Naive thymus-derived CD4-positive, alpha-beta T cell (primary cell): ENCODE data around the gene HAGH. TPM values are rescaled to one million over a fixed set of nuclear protein-coding genes. Genes with fewer than 3 reads are reported as not detected.

Source experiments
- ATAC-seq: fragments of 150-1000 bp; cut with Tn5 transposase; 2 replicates; pipeline ENCODE4 v1.10.0; 2021; ENCODE audit warnings: mild to moderate bottlenecking, moderate library complexity
- CTCF ChIA-PET: fragments of 350-600 bp; sonication (Branson Sonifier 250); formaldehyde crosslinking; loops from one replicate; lab custom pipeline; 2021; ENCODE audit warnings: antibody characterized with exemption; lab: Charles Lee
- POLR2A ChIA-PET: fragments of 350-600 bp; sonication (Branson Sonifier 250); formaldehyde crosslinking; loops from one replicate; lab custom pipeline; 2021; ENCODE audit warnings: antibody characterized with exemption, inconsistent platforms; lab: Charles Lee
- DNase-seq, 9 donors: peaks; one replicate each; pipeline versions ENCODE4 v3.0.0 to v3.0.0-alpha.2; 2020 to 2022; ENCODE audit warnings: mixed read lengths in 1 of 9
- H3K27ac ChIP-seq: one replicate; pipeline ENCODE4 v1.7.0; 2013; ENCODE audit warnings: mild to moderate bottlenecking, low read depth, low read length, moderate library complexity
- H3K27me3 ChIP-seq, 2 donors: one replicate each; pipeline ENCODE4 v1.7.0; 2013; ENCODE audit warnings: low read length in 2 of 2, mild to moderate bottlenecking in 2 of 2, moderate library complexity in 2 of 2; ENCODE audit not compliant: control insufficient read depth in 2 of 2, insufficient read depth in 2 of 2
- H3K36me3 ChIP-seq, 3 experiments: 1 replicate in 2 of 3; 2 replicates in 1 of 3; pipeline ENCODE4 v1.7.0; 2013; ENCODE audit warnings: low read length in 3 of 3, mild to moderate bottlenecking in 3 of 3, moderate library complexity in 1 of 3; ENCODE audit not compliant: insufficient read depth in 3 of 3, control insufficient read depth in 2 of 3
- H3K4me1 ChIP-seq, 2 donors: one replicate each; pipeline ENCODE4 v1.7.0; 2013; ENCODE audit warnings: low read length in 2 of 2, mild to moderate bottlenecking in 2 of 2, moderate library complexity in 1 of 2; ENCODE audit not compliant: control insufficient read depth in 2 of 2, insufficient read depth in 2 of 2
- H3K4me3 ChIP-seq: 2 replicates; pipeline ENCODE4 v1.7.0; 2013; ENCODE audit warnings: mild to moderate bottlenecking, low read length
- H3K9me3 ChIP-seq, 3 experiments: 1 replicate in 2 of 3; 2 replicates in 1 of 3; pipeline ENCODE4 v1.7.0; 2013; ENCODE audit warnings: low read length in 3 of 3; ENCODE audit not compliant: control insufficient read depth in 2 of 3
- H3K27ac Mint-ChIP-seq, 9 donors: one replicate each; pipeline ENCODE4 v1.8.0; 2020 to 2022; ENCODE audit warnings: mixed read lengths in 9 of 9, mild to moderate bottlenecking in 8 of 9, moderate library complexity in 5 of 9, inconsistent platforms in 2 of 9
- H3K27me3 Mint-ChIP-seq, 5 donors: one replicate each; pipeline ENCODE4 v1.8.0; 2021 to 2022; ENCODE audit warnings: mixed read lengths in 5 of 5, mild to moderate bottlenecking in 1 of 5
- H3K36me3 Mint-ChIP-seq, 5 donors: one replicate each; pipeline ENCODE4 v1.8.0; 2020 to 2022; ENCODE audit warnings: mixed read lengths in 5 of 5, mild to moderate bottlenecking in 3 of 5, inconsistent platforms in 1 of 5
- H3K4me1 Mint-ChIP-seq, 7 donors: one replicate each; pipeline ENCODE4 v1.8.0; 2020 to 2022; ENCODE audit warnings: mixed read lengths in 7 of 7, mild to moderate bottlenecking in 3 of 7, inconsistent platforms in 1 of 7
- H3K4me3 Mint-ChIP-seq, 10 donors: one replicate each; pipeline ENCODE4 v1.8.0; 2020 to 2022; ENCODE audit warnings: mild to moderate bottlenecking in 10 of 10, mixed read lengths in 10 of 10, moderate library complexity in 6 of 10, inconsistent platforms in 2 of 10
- H3K9me3 Mint-ChIP-seq, 11 donors: one replicate each; pipeline ENCODE4 v1.8.0; 2020 to 2022; ENCODE audit warnings: mixed read lengths in 11 of 11, mild to moderate bottlenecking in 4 of 11, inconsistent platforms in 1 of 11, moderate library complexity in 1 of 11
- intact Hi-C, 2 donors: fragments of 100-400 bp; cut with micrococcal nuclease; formaldehyde crosslinking; loops; one replicate each; pipeline ENCODE4 v1.15.1; 2023
- polyA plus RNA-seq, 2 donors: library from polyadenylated mRNA; unstranded; fragments of 300-500 nt; fragmentation: Illumina TruSeq; gene quantifications; one replicate each; pipeline ENCODE4 v1.2.3, GENCODE V29; 2021
- total RNA-seq, 6 experiments: library from RNA in 5 of 6; stranded (reverse) in 5 of 6; gene quantifications; 1 replicate in 5 of 6; 2 replicates in 1 of 6; pipeline ENCODE4 v1.2.3 and lab custom pipeline; 2021 to 2026

Gene HAGH
- total and polyA plus RNA-seq, 7 experiments from 2014 or later, result 39.4 to 72.9 (median 48.9) TPM

DNA sequence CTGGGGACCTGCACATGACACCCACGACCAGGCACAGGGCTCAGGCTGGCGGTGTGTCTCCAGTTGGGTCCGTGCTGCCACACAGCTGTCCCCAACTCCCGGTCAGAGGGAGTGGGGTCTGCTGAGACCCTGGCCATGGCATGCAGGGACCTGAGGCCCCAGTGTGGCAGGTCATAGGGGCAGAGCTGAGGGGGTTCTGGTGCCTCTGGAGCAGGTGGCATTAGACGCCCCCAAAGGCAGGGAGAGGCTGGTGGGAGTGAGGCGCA is 39.6 kb downstream of the HAGH start:
- Histone ChIP-seq H3K9me3 (no peaks in the 10 kb centered on the region), H3K4me3 (no peak overlapping the region), H3K4me1 (peaks cover 5 to 20% of the 10 kb centered on the region in 2 donors), H3K27me3 (no peaks in the 10 kb centered on the region), H3K27ac (no peak overlapping the region), H3K36me3 (peaks cover 0 to 71% (median 4%) of the 10 kb centered on the region in 3 experiments)
- H3K36me3 Mint-ChIP-seq, result peaks cover 0 to 5% (median 4%) of the 10 kb centered on the region in 5 donors
- peak overlapping the region in 1 of 9 donors; percentile 43 for H3K27ac Mint-ChIP-seq
- peak in 1 of 9 donors; percentile 5 for DNase-seq
- intact Hi-C loops, result loop anchor here (10.0 kb wide), 4 partner anchors 362 to 1202 kb away; partner anchors contain the start of genes TRAF7 (in 2 of the 2), UBE2I (in 1 of the 2) and UQCC4 (in 1 of the 2)
- peaks cover 5 to 34% (median 12%) of the 10 kb centered on the region in 7 donors for H3K4me1 Mint-ChIP-seq
- peaks cover 0 to 2% (median 0%) of the 10 kb centered on the region in 5 donors for H3K27me3 Mint-ChIP-seq
- CTCF ChIA-PET, result no interaction called here
- H3K4me3 Mint-ChIP-seq, result peak overlapping the region in 1 of 10 donors; percentile 17
- ATAC-seq, result no peak
- H3K9me3 Mint-ChIP-seq, result no peaks in the 10 kb centered on the region
- POLR2A ChIA-PET, result no interaction called here

DNA sequence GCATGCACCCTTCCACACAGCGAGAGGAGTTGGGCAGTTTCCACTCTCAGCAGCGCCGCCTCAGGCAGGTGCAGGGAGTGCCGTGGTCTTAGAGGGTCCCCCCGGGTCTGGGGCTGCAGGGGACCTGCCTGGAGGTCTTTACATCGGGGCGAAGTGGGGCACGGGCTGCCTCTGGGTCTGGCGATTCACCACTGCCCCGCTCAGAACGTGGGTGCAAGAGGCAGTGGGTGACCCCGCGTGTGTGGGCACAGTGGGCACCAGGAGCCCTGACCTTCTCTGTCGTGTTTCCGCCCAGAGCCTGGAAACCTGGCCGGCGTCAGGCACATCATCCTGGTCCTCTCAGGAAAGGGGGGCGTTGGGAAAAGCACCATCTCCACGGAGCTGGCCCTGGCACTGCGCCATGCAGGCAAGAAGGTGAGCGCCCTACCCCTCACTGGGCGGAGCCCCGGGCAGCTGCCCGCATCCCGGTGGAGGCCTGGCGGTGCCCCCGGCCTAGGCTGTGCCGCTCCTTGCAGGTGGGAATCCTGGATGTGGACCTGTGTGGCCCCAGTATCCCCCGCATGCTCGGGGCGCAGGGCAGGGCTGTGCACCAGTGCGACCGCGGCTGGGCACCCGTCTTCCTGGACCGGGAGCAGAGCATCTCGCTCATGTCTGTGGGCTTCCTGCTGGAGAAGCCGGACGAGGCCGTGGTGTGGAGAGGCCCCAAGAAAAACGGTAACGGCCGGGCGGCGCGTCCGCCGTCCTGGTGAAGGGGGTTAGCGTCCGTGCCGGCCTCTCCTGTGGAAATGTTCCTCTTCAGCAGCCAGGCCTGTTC is 40.2 kb downstream of the HAGH start:
- intact Hi-C loops, result loop anchor here (10.0 kb wide), 4 partner anchors 362 to 1202 kb away; partner anchors contain the start of genes TRAF7 (in 2 of the 2), UBE2I (in 1 of the 2) and UQCC4 (in 1 of the 2)
- Mint-ChIP-seq H3K27ac (peak overlapping the region in 2 of 9 donors; percentile 30 to 31), H3K4me3 (peak overlapping the region in 1 of 10 donors; percentile 17), H3K36me3 (peaks cover 0 to 5% (median 4%) of the 10 kb centered on the region in 5 donors), H3K4me1 (peaks cover 5 to 39% (median 17%) of the 10 kb centered on the region in 7 donors), H3K9me3 (no peaks in the 10 kb centered on the region), H3K27me3 (peaks cover 0 to 2% (median 0%) of the 10 kb centered on the region in 5 donors)
- Histone ChIP-seq H3K9me3 (no peaks in the 10 kb centered on the region), H3K27me3 (no peaks in the 10 kb centered on the region), H3K27ac (no peak overlapping the region), H3K36me3 (peaks cover 0 to 65% (median 4%) of the 10 kb centered on the region in 3 experiments), H3K4me3 (no peak overlapping the region), H3K4me1 (peaks cover 7 to 20% of the 10 kb centered on the region in 2 donors)
- ChIA-PET CTCF (no interaction called here), POLR2A (no interaction called here)
- ATAC-seq (no peak), DNase-seq (peak in 1 of 9 donors; percentile 7)

DNA sequence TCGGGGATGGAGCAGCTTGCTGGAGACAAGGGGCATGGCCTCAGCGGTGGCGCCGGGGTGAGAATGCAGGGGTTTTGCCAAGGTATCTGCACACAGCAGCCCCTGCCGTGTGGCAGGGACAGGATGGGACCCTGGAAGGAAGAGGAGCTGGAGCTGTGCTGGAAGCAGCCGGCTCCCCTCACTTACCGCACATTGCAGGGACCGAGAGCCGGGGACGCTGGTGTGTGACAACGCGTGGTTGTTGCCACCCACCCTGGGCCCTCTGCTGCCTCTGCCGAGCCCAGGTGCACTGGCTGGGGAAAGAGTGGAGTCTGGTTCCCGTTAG is 40.8 kb downstream of the HAGH start:
- ChIA-PET CTCF (no interaction called here), POLR2A (no interaction called here)
- no peak for DNase-seq
- Histone ChIP-seq H3K36me3 (peaks cover 0 to 59% (median 4%) of the 10 kb centered on the region in 3 experiments), H3K4me1 (peaks cover 13 to 26% of the 10 kb centered on the region in 2 donors), H3K27ac (no peak overlapping the region), H3K4me3 (no peak overlapping the region), H3K27me3 (no peaks in the 10 kb centered on the region), H3K9me3 (no peaks in the 10 kb centered on the region)
- Mint-ChIP-seq H3K27ac (peak overlapping the region in 1 of 9 donors; percentile 30), H3K9me3 (no peaks in the 10 kb centered on the region), H3K27me3 (peaks cover 0 to 2% (median 0%) of the 10 kb centered on the region in 5 donors), H3K4me1 (peaks cover 5 to 45% (median 21%) of the 10 kb centered on the region in 7 donors), H3K36me3 (peaks cover 0 to 5% (median 4%) of the 10 kb centered on the region in 5 donors), H3K4me3 (peak overlapping the region in 1 of 10 donors; percentile 65)
- ATAC-seq, result no peak
- intact Hi-C loops, result loop anchor here (10.0 kb wide), 4 partner anchors 361 to 1201 kb away; partner anchors contain the start of genes TRAF7 (in 2 of the 2), UBE2I (in 1 of the 2) and UQCC4 (in 1 of the 2)

DNA sequence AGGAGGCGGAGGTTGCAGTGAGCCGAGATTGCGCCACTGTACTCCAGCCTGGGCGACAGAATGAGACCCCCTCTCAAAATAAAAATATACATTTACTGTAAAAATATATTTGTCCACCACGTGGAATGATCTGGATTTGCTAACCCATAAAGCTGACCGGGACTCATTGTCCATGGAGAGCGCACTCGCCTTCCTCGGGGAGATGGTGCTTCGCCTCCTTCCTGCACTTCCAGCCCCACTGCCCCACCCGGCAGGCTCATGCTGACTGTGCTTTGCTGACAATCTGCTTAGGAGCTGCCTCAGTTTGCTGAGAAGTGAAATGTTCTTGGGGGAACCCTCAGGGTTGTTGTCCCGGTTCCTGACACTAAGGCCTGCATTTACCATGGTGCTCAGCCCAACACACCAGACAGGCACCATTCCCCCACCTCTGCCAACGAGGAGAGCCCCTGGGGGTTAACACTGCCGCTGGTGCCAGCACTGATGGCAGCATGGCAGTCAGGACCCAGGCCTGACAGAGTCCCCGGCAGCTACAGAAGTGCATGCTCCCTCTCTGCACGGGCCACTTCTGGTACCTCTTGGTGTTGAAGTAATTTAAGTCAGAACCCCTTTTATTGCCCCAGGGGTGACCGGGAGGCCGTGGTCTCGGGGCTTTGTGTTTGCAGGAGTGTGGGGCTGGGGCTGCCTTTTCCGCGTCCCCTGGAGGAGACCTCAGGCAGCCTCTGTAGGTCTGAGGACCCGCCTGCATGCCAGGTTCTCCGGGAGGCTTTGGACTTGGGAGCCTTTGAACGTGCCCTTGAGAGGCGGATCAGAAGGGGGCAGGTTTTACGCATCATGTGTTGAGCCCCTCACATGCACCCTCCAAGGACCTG is 41.4 kb downstream of the HAGH start:
- no peaks in the 10 kb centered on the region for H3K9me3 Mint-ChIP-seq
- Histone ChIP-seq H3K4me1 (peaks cover 13 to 28% of the 10 kb centered on the region in 2 donors), H3K36me3 (peaks cover 0 to 53% (median 4%) of the 10 kb centered on the region in 3 experiments), H3K27ac (no peak overlapping the region), H3K27me3 (no peaks in the 10 kb centered on the region), H3K4me3 (no peak overlapping the region), H3K9me3 (no peaks in the 10 kb centered on the region)
- intact Hi-C loops, result loop anchor here (10.0 kb wide), 4 partner anchors 360 to 1200 kb away; partner anchors contain the start of genes TRAF7 (in 2 of the 2), UBE2I (in 1 of the 2) and UQCC4 (in 1 of the 2)
- ChIA-PET POLR2A (interaction anchor here (0.6 to 1.3 kb wide), 3 partner anchors 11 to 370 kb away, joined by 3 to 5 read pairs (median 4); no protein-coding TSS in a partner anchor), CTCF (no interaction called here)
- H3K36me3 Mint-ChIP-seq, result peaks cover 0 to 5% (median 4%) of the 10 kb centered on the region in 5 donors
- DNase-seq (no peak), ATAC-seq (no peak)
- peak overlapping the region in 9 of 10 donors; percentile 31 to 77 (median 73) for H3K4me3 Mint-ChIP-seq
- peaks cover 5 to 45% (median 21%) of the 10 kb centered on the region in 7 donors for H3K4me1 Mint-ChIP-seq
- H3K27me3 Mint-ChIP-seq, result peaks cover 0 to 2% (median 0%) of the 10 kb centered on the region in 5 donors
- peak overlapping the region in 5 of 9 donors; percentile 18 to 68 (median 55) for H3K27ac Mint-ChIP-seq

DNA sequence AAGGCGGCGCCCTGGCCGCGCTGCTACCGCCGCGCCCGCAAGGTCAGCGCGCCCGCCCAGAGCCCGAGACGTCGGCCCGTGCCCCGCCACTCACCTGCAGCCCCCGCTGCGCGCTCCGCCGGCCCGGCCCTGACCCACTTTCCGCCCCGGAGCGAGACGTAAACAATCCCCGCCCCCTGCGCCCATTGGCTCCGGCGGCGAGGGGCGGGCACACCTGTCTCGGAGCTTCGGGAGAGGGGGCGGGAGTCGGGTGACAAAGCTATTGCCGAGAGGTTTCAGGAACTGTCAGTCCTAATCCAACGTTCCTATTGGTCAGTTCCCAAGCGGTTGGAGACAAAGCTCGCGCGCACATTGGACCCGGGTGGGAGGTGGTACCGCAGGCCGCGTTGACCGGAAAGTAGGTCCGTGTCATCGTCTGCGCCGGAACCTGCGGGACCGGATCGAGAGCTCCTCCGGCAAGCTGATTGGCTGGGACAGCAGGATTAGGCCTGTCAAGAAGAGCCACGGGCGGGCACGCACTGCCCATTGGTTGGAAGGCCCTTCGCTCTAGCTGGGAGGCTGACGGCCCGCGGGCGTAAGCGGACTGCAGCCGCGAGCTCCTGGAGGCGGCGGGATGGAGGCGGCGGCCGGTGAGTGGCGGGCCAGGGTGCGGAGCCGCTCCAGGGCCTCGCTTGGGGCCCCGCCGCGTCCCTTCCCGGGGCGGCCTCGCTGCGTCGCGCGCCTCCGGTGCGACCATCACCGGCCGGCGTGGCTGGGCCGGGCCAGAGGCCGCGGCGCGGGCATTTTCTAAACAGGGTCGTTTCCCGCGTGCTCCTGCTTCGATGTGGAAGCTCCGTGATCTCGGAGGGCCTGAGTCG is 44.0 kb downstream of the HAGH start, which contains the start of the genes NUBP2 and SPSB3:
Gene NUBP2, plus strand, starts transcription at position 553 of the 857 bp plus-strand sequence. Its CDS starts 61 bp downstream, at position 614.
Gene SPSB3, minus strand, starts transcription at position 164 of the 857 bp plus-strand sequence. CDS start 1,088 bp downstream, outside the sequence.
- Histone ChIP-seq H3K27me3 (no peaks in the 10 kb centered on the region), H3K36me3 (peaks cover 0 to 52% (median 0%) of the 10 kb centered on the region in 3 experiments), H3K27ac (peak within 1 kb of the TSS; percentile 76), H3K9me3 (no peaks in the 10 kb centered on the region), H3K4me1 (peaks cover 13 to 28% of the 10 kb centered on the region in 2 donors), H3K4me3 (peak within 1 kb of the TSS; percentile 92)
- POLR2A ChIA-PET, result interaction anchor here (0.5 to 3.7 kb wide), 34 partner anchors 8 to 1146 kb away, joined by 3 to 93 read pairs (median 4); partner anchors contain the start of genes AMDHD2, ATP6V0C, EME2 and FAHD1
- Mint-ChIP-seq H3K27me3 (peaks cover 0 to 2% (median 0%) of the 10 kb centered on the region in 5 donors), H3K27ac (peak within 1 kb of the TSS; percentile 77 to 98 (median 93)), H3K4me1 (peaks cover 0 to 48% (median 22%) of the 10 kb centered on the region in 7 donors), H3K9me3 (no peaks in the 10 kb centered on the region), H3K4me3 (peak within 1 kb of the TSS; percentile 90 to 98 (median 94)), H3K36me3 (peaks cover 0 to 3% (median 0%) of the 10 kb centered on the region in 5 donors)
- CTCF ChIA-PET, result interaction anchor here (0.6 to 1.6 kb wide), 5 partner anchors 9 to 291 kb away, joined by 3 to 13 read pairs (median 8); partner anchors contain the start of genes EME2, MAPK8IP3, MRPS34 and NME3
- peak; percentile 83 to 98 (median 97) for DNase-seq
- peak; percentile 92 for ATAC-seq
- intact Hi-C loops, result loop anchor here (1.0 to 10.0 kb wide), 8 partner anchors 9 to 1198 kb away; partner anchors contain the start of genes HAGH (in 2 of the 2), MRPS34 (in 2 of the 2), TRAF7 (in 2 of the 2) and UQCC4 (in 2 of the 2)
